ENCODE data around the gene HPRT1.

DNA sequence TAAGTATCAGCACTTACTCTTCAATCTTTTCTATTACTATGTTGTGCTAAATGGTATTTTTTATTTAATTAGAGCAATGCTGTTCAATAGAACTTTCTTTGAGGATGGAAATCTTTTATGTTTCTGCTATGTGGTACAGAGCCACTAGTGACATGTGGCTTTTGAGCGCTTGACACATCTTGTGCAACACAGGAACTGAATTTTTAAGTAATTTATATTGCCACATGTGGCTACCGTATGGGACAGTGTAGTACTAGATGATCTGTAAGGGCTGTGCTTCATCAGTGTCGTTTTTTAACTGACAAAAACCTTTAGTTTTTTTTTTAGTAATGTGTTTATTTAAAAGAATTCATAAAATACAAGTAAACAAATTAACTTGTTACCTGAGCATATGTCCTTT lies 22.4 kb downstream of the HPRT1 start:
- TF ChIP-seq, protein P1, sequence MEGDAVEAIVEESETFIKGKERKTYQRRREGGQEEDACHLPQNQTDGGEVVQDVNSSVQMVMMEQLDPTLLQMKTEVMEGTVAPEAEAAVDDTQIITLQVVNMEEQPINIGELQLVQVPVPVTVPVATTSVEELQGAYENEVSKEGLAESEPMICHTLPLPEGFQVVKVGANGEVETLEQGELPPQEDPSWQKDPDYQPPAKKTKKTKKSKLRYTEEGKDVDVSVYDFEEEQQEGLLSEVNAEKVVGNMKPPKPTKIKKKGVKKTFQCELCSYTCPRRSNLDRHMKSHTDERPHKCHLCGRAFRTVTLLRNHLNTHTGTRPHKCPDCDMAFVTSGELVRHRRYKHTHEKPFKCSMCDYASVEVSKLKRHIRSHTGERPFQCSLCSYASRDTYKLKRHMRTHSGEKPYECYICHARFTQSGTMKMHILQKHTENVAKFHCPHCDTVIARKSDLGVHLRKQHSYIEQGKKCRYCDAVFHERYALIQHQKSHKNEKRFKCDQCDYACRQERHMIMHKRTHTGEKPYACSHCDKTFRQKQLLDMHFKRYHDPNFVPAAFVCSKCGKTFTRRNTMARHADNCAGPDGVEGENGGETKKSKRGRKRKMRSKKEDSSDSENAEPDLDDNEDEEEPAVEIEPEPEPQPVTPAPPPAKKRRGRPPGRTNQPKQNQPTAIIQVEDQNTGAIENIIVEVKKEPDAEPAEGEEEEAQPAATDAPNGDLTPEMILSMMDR (IDR thresholded peaks at IDR 0.05; ENCODE audit: low read length): no peak
- TF ChIP-seq EZH2 (optimal IDR thresholded peaks at IDR 0.05; ENCODE audit: low read depth, low read length) (no peak), EZH2phosphoT487 (IDR thresholded peaks at IDR 0.05; ENCODE audit: low read length) (no peak)
